Stimulated activated CD8-positive, alpha-beta memory T cell treated with anti-CD3 and anti-CD28 coated beads, Interleukin-7, amount 100 ng/mL, for 48 hours (primary cell): ENCODE data around the gene TMA7B.
A peak's percentile ranks its signal among the peaks of the same experiment; 100 is the strongest.
"Not testable (repeated sequence)": the region's sequence is repeated elsewhere in the genome, so short reads cannot be mapped to it uniquely, and the experiment has no call there.

Experiments used
- DNase-seq, 2 donors: peaks; one replicate each; pipeline ENCODE4 v3.0.0-alpha.2; 2020; ENCODE audit warnings: low read depth in 1 of 2; ENCODE audit errors: extremely low read depth in 1 of 2

Gene TMA7B

DNA sequence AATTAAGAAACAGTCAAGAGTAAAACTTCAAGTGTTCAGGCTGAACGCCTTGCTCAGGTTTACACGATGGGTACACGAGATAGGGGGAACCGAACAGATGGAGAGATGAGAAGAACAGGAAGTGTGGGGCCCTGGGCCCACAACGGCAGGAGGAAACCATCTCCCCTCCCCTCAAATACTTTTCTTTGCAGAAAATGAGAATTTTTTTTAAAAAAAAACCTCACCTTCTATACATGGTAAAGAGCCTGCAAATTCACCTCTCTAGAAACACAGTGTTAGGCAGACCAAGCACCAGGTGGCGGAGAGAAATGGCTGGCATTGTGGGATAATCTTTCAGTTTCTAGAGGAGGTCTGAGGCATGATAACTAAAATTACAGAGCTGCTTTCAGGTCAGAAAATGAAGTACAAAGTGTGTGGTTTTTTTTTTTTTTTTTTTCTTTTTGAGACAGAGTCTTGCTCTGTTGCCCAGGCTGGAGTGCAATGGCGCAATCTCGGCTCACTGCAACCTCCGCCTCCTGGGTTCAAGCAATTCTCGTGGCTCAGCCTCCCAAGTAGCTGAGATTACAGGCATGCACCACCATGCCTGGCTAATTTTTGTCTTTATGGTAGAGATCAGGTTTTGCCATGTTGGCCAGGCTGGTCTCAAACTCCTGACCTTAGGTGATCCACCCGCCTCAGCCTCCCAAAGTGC, 8.4 kb upstream of the TMA7B start:
- DNase-seq: not testable (repeated sequence)

DNA sequence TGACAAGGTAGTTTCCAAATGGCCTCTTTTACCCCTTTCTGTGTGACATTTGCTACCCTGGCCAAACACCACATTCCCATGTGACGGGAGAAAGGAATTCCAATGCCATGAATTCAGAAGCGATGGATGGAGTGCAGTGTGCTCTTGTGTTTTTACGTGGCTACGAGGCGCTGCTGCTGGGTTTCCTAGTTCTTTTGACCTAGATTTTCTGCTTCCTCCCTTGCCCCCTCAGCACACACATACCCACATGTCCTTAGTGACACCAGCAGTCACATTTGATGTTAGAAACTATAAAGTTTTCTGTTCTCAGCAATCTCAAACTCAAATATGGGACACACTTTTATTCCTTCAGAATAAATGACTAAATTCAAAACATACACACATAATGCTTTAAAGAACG, 7.8 kb upstream of the TMA7B start:
- DNase-seq: no peak

DNA sequence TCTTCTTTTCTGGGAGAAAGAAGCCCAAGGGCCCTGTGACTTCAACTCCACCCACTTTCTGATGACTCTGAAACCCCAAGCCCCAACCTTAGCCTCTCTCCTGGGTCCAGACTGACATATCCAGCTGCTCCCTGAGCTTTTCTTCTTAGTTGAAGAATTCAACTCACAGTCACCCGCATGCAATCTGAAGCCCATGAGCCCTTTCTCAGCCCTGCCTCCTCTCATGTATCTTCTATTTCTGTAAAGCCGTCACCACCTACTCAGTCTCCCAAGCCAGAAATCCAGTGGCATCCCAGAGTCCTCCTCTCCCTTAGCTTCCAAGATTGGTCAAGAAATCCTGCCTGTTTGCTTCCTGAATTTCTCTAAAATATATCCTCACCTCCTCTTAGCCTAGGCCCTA, 7.1 kb upstream of the TMA7B start:
- no peak for DNase-seq

DNA sequence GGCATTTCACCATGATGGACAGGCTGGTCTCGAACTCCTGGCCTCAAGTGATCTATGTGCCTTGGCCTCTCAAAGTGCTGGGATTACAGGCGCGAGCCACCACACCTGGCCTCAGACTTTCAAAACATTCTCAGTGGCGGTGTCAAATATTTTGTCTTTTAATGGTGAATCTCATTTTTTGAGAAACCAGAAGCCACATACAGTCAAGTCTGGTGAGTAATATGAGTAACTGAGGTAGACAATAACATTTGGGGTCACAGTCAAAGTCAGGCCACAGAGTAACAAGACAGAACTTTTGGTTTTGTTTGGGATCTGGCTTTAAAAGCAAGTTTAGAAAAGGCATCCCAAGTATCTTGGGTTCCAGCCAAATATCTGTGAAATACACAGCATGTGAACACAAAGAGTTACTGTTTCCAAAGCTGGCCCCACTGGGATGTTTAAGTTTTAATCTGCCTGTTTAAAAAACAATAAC, 5.6 kb upstream of the TMA7B start:
- DNase-seq: no peak

DNA sequence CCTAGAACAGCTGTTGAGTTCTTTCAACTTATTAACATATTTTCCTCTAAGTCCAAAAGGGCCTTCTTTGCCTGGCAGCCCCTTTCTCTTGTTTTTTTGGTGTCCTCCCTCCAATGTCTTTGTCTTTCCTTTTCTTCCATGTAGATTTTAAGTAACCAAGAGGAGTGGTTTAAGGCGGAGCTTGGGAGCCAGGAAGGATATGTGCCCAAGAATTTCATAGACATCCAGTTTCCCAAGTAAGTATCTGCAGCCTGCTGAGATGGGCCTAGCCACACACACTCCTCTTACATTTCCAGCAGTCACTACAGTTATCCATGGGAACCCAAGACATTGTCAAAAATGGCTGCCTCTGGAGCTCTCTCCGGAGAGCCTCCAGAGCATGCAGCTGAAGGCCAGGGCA, 4.5 kb upstream of the TMA7B start:
- no peak for DNase-seq

DNA sequence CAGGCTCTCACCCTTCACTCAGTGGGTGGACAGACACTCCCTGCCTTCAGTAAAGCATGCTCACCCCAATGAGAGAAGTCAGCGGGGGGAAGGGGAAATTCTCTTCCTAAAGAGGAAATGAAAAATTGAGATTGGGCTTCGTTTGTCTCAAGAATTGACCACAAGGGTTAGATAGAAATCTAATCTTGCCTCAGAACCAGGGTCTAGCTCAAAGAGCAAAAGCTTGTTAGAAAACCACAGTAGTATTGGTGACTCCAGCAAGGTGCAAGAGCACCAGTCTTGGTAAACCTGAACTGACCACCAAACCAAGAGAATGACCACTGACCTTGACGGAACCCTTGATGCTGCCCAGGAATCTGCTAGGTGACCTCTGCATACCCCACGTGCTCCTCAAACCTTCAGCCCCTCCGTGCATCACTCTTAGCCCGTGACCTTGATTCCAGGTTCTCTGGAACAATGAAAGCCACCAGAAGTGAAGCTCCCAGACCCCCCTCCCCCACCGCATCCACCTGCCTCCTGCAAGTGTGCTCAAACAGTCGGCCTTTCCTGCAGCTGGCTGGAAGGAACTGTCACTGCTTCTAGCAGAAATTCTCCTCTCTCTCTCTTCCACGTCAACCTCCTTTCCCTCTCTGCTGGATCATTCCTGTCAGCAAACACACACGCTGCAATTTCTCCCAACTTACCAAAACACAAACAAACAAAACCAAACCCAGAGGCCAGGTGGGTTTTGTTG, 3.1 kb upstream of the TMA7B start:
- no peak for DNase-seq

DNA sequence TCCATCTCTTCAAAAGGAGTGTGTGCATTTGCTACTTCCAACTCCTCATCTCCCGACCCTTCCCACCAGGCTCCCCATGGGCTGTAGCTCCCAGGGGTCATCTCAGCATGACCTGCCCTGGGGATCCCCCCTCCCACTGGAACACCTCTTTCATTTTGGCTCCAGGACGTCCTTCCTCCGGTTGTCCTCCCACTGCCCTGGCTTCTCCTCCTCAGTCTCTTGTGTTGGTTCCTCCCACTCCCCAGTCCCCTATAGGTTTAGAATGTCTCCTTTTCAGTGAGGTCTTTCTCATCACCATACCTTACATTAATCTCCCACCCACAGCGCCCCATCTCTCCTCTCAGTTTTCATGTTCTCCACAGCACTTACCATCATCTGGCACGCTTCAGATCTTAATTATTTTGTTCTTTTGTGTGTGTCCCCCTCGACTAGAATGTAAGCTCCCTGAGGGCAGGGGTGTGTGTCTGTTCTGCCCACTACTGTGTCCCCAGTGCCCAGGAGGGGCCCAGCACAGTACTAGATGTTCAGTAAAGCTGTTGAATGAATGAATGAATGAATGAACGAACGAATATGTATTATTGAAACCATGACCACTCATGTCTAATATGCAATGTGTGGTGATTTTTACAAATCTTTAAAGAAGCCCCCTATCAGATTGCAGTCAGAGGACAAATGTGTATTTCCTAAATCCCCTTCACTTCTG, 2.0 kb upstream of the TMA7B start:
- no peak for DNase-seq

DNA sequence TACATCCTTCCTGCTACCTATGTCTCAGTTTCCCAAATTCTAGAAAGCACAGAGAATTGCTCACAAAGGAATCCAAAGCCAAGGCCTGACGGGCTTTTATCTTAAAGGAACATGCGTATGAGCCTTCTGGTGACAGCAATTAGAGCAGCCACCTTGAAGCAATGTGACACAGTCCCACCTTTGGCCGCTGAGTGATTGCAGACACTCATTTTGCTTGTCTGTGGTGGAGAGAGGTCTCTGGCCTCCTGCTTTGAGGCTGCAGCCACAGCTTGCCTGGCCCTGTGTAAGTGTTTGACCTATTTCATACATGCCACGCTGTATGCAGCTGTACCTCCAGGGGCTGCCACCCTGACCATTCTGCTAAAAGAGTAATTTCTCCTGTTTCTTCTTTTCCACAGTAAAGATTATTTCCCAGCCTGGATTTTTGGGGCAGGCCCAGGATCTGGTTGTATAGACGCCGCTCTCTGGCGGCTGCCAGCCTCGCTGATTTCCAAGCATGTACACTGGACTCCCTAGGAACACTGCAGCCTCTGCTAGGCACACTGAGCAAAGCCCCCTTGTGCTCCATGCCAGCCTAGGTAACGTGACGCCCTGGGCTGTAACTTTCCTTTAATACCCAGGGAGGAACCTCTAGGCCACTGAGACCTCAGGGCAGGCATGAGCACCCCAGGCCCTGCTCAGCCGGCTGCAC, 1.1 kb upstream of the TMA7B start:
- DNase-seq: no peak

DNA sequence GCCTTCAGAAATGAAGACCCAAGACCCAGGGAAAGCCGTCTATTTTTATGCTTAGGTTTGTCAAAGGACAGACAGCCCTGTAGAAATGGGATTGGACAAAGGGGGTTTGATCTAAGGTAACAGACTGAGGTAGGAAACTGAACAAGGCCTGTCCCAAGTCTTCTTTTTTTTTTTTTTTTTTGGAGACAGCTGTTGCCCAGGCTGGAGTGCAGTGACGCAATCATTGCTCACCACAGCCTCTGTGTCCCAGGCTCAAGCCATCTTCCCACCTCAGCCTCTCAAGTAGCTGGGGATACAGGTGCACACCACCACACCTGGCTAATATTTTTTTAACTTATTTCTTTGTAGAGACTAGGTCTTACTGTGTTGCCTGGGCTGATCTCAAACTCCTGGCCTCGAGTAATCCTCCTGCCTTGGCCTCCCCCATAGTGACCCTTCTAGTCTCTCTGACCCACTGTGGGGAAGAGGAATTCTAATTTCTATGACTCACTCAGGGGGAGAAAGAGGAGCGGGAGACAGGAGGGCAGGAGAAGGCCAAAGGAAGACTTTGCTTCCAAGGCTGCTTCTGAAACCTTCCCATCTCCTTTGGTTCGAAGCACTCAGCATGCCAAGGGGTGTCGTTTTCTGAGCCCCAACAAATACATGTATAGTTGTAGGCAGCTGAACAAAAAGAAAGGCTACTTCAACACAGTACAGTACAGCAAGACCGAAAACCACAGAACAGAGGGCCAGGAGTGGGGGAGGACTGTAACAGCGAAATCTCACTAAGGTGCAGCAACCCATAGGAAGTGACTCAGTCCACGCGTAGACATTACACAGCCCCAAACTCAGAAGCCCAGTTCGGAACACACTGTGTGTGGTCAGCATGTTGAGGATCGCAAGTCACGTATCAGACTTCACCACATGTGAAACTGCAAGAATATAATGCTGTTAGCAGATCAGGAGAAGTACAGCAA, 872 bp downstream of the TMA7B start:
- DNase-seq: peak; percentile 54 to 85

DNA sequence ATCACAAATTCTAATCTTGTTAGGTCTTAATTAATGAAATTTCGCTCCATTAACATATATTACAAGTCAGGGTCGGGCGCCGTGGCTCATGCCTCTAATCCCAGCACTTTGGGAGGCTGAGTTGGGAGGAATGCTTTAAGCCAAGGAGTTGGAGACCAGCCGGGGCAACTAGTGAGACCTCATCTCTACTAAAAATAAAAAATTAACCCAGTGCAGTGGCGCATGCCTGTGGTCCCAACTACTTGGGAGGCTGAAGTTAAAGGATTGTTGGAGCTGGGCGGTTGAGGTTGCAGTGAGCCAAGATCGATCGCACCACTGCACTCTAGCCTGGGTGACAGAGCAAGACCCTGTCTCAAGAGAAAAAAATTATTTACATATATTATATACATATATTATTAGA, 1.9 kb downstream of the TMA7B start:
- DNase-seq: no peak

DNA sequence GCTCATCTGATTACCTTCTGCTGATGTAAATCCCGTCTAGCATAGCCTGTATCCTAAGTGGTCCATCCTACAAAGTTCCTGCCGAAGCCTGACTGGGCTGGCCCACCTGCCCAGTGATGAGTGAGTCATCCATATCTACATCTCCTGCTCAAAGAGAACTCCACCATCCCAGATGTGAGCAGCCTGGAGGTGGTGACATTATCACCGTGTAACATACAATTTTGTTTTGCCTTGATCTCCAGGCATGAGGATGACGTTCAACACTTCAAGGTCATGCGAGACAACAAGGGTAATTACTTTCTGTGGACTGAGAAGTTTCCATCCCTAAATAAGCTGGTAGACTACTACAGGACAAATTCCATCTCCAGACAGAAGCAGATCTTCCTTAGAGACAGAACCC, 5.6 kb downstream of the TMA7B start:
- no peak for DNase-seq

DNA sequence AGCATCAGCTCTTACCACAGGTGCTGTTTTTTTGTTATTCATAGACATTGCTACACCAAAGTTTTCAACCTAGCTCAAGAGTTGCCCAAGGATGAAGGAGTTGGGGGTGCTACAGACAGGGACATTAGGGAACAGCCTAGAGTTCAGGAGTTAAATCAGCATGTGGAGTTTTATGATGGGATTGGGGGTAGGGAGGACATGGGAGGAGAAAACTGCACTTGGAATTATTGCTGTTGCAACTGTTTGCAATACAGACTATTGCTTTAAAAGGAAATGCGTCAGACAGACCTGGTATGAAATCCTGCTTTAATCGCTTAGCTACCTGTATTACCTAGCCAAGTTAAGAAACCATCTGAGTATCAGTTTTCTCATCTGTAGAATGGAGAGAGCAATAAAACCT, 6.3 kb downstream of the TMA7B start:
- DNase-seq: no peak

DNA sequence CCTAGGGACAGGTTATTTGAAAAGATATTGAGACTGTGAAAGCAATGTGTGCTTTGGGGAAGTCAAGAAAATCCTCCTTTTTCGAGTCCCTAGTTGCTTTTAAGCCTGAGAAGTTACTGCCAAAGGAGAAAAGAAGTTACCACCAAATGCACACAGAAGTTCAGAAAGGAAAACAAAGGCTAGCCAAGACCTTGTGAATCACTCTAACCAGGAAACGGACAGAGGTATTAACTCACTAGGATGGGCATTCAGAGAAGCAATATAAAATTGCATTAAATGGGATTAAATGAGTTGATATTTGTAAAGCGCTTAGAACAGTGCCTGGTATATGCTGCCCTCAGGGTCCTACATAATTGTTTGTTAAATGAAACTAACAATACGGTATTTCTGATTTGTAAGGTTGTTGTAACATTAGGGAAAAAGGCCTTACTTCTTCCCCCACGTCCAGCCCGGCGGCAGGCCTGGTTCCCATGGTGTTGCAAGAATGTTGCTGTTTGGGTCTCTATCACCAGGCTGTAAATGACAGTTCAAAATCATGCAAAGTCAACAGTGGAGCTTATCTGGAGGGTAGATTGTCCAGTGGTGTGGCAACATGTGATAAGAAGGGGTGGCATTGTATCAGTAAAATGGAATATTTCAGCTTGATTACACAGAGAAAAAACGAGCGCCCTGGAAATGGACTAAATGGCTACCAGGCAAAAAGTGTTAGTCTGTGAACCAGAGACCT, 7.1 kb downstream of the TMA7B start:
- DNase-seq: no peak

DNA sequence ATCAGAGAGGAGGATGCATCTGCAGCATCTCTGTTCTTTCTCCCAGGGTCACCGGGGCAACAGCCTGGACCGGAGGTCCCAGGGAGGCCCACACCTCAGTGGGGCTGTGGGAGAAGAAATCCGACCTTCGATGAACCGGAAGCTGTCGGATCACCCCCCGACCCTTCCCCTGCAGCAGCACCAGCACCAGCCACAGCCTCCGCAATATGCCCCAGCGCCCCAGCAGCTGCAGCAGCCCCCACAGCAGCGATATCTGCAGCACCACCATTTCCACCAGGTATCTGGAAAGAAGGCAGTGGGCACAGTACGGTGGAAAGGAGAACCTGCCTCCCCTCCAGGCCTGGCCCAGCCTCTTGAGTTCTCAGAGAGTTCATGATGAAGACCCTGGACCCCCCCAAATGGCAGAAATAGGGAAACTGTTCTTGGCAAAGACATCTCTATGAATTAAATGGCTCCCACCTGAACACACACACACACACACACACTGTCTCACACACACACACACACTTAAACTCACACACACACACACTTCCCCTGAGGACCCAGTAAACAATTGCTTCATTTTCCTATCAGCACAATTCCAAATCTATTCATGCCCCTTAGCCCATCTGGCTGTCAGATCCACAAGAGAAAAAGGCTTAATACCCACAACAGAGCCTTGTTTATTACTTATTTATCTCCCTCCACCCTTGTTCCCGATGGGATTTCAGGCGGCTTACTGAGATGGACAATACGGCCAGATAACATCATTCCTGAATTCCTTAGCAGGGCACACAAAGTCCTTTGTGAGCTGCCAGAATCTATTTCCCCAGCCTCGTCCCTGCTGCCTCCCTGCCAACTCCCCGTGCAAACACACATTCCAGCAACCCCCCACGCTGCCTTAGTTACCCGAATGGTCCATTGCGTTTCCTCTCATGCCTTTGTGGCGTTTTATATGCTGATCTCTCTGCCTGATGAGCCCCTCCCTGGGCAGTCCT, 8.1 kb downstream of the TMA7B start:
- no peak for DNase-seq

DNA sequence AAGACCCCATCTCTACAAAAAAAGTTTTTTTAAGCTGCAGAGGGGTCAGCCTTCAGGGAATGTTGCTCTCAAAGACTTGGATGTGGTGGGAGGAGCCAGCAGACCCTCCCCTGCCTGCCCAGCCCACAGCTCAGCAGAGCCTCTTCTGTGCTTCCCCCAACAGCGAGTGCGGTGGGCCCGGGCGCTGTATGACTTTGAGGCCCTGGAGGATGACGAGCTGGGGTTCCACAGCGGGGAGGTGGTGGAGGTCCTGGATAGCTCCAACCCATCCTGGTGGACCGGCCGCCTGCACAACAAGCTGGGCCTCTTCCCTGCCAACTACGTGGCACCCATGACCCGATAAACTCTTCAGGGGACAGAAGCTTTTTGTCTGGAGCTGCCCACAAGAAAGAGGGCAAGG, 10.5 kb downstream of the TMA7B start:
- no peak for DNase-seq

DNA sequence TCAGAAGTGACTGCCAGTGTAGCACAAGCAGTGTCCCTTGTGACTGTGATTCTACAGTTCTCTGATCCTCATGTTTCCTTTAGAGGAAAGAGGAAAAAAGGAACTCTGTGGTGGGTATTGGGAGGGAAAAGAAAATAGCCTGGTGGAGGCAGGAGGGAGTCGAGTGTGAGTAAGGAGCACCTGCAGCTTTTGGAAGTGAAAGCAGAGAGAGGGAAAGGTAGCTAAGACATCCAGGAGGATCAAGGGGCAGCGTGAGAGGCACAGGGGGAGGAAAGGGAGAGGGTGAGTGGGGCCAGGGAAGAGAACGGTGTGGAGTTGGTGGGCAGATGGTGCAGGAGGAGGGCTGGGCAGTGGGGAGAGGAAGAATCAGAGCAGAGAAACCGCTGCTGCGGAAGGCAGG, 12.4 kb downstream of the TMA7B start:
- no peak for DNase-seq

DNA sequence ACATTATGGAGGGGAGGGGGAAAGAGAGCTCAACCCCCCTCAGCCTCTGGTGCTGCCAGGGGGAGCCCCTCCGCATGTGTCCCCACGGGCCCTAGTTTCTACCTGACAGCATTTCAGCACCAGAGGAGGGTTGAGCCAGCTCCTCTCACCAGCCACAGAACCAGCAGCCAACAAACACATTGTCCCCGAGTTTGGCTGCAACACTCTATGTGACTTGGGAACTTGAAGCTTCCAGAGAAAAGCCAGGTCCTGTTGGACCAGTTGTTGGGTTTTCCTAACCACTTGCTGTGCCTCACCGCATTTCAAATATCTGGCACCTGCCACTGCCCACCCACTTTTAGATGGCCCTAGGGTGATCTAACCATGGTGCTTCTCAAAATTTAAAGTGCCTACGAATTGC, 13.5 kb downstream of the TMA7B start:
- no peak for DNase-seq

DNA sequence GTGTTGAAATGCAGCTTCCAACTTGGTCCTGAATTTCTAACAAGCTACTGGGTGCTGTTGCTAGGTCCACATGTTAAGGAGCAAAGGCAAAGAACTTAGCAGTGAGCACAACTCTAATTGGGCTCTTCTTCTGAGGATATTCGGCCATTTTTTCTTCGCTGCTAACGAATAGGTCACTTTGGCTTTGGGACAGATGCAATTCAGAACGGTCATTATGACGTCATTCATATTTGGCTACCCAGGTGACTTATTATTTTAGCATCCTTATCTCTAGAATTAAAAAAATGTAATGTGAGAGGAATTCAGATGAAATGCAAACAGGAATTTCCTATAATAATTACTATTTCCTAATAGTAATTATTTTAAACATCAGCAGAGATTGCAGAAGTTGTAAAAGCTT, 13.9 kb downstream of the TMA7B start:
- DNase-seq: no peak
